ENCODE results near the gene USH2A. TPM values are rescaled to one million over a fixed set of nuclear protein-coding genes. Genes with fewer than 3 reads are reported as not detected.
A peak's percentile ranks its signal among the peaks of the same experiment; 100 is the strongest.

Gene USH2A
- total and polyA plus RNA-seq, 9 donors: 0.06 to 0.40 (median 0.09) TPM

- Histone ChIP-seq H3K27ac (ENCODE audit: low read length) (no peak overlapping the region), H3K4me3 (ENCODE audit: low read length) (no peak overlapping the region), H3K9me3 (replicated peaks; ENCODE audit: control insufficient read depth, low read depth, low read length) (no peaks in the 10 kb centered on the region), H3K27me3 (ENCODE audit: control insufficient read depth, insufficient read depth, low read length) (no peaks in the 10 kb centered on the region), H3K4me1 (ENCODE audit: control insufficient read depth, insufficient read depth, low read length) (no peaks in the 10 kb centered on the region), H3K36me3 (ENCODE audit: control insufficient read depth, insufficient read depth, low read length) (no peaks in the 10 kb centered on the region)
- no peak for DNase-seq
- no CpG with 5 or more reads among the region's 3 CpGs for WGBS (ENCODE audit: insufficient coverage)
These were observed 174.6 kb downstream of the USH2A start for GRCh38 chr1:216248628-216249027.

- Histone ChIP-seq H3K27me3 (ENCODE audit: control insufficient read depth, insufficient read depth, low read length) (no peaks in the 10 kb centered on the region), H3K9me3 (replicated peaks; ENCODE audit: control insufficient read depth, low read depth, low read length) (no peaks in the 10 kb centered on the region), H3K4me3 (ENCODE audit: low read length) (no peak overlapping the region), H3K27ac (ENCODE audit: low read length) (no peak overlapping the region), H3K36me3 (ENCODE audit: control insufficient read depth, insufficient read depth, low read length) (no peaks in the 10 kb centered on the region), H3K4me1 (ENCODE audit: control insufficient read depth, insufficient read depth, low read length) (no peaks in the 10 kb centered on the region)
- no CpG with 5 or more reads among the region's 1 CpG for WGBS (ENCODE audit: insufficient coverage)
- no peak for DNase-seq
These were observed 175.3 kb downstream of the USH2A start for GRCh38 chr1:216247937-216248336.

GRCh38 chr1:216246577-216247203 is 176.6 kb downstream of the USH2A start:
- Histone ChIP-seq H3K4me3 (ENCODE audit: low read length) (no peak overlapping the region), H3K27ac (ENCODE audit: low read length) (no peak overlapping the region), H3K4me1 (ENCODE audit: control insufficient read depth, insufficient read depth, low read length) (no peaks in the 10 kb centered on the region), H3K9me3 (replicated peaks; ENCODE audit: control insufficient read depth, low read depth, low read length) (no peaks in the 10 kb centered on the region), H3K36me3 (ENCODE audit: control insufficient read depth, insufficient read depth, low read length) (no peaks in the 10 kb centered on the region), H3K27me3 (ENCODE audit: control insufficient read depth, insufficient read depth, low read length) (no peaks in the 10 kb centered on the region)
- 88% methylated on average over 2 of the region's 4 CpGs for WGBS (ENCODE audit: insufficient coverage)
- DNase-seq: no peak

GRCh38 chr1:216238844-216239243 is 184.4 kb downstream of the USH2A start:
- no peak for DNase-seq
- WGBS (ENCODE audit: insufficient coverage): no CpG with 5 or more reads among the region's 1 CpG
- H3K4me1 ChIP-seq (ENCODE audit: control insufficient read depth, insufficient read depth, low read length): no peaks in the 10 kb centered on the region

DNA sequence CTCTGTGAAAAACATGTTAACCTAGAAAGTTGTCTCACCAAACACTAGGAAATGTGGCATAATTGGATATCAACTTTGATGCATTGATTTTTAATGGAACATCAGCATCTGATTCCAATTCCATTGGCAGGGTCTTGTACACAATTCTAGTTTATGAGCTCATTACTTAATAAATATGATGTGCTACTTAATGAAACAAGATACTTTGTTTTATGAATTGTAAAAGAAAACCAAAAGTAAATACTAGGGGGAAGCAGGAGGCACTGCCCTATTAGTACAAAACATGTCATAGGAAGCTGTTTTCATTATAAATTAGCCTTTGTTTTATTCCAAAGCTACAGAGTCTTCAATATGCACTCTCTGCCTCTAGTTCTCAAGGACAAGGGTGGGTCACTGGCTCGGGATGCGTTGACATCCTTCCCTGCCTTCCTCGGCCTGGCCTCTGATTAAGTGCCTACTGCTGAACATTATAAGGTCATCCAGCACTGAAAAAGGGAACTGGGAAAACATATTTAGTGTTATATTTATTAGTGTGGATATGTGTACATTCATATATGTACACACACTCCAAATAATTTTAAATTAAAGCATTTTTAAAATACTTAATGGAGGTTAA is 185.2 kb downstream of the USH2A start:
- no peak for DNase-seq
- H3K4me1 ChIP-seq (ENCODE audit: control insufficient read depth, insufficient read depth, low read length): no peaks in the 10 kb centered on the region
- no peaks in the 10 kb centered on the region for H3K9me3 ChIP-seq (replicated peaks; ENCODE audit: control insufficient read depth, low read depth, low read length)
- no peaks in the 10 kb centered on the region for H3K36me3 ChIP-seq (ENCODE audit: control insufficient read depth, insufficient read depth, low read length)
- H3K27ac ChIP-seq (ENCODE audit: low read length): no peak overlapping the region
- H3K4me3 ChIP-seq (ENCODE audit: low read length): no peak overlapping the region
- no peaks in the 10 kb centered on the region for H3K27me3 ChIP-seq (ENCODE audit: control insufficient read depth, insufficient read depth, low read length)
- 40% methylated on average over 1 of the region's 3 CpGs for WGBS (ENCODE audit: insufficient coverage)

More at GRCh38 chr1:216238844-216239243, 184.4 kb downstream of the USH2A start:
- H3K27ac ChIP-seq (ENCODE audit: low read length): no peak overlapping the region
- H3K9me3 ChIP-seq (replicated peaks; ENCODE audit: control insufficient read depth, low read depth, low read length): no peaks in the 10 kb centered on the region
- H3K27me3 ChIP-seq (ENCODE audit: control insufficient read depth, insufficient read depth, low read length): no peaks in the 10 kb centered on the region
- no peak overlapping the region for H3K4me3 ChIP-seq (ENCODE audit: low read length)
- H3K36me3 ChIP-seq (ENCODE audit: control insufficient read depth, insufficient read depth, low read length): no peaks in the 10 kb centered on the region

- Histone ChIP-seq H3K9me3 (replicated peaks; ENCODE audit: control insufficient read depth, low read depth, low read length) (no peaks in the 10 kb centered on the region), H3K36me3 (ENCODE audit: control insufficient read depth, insufficient read depth, low read length) (no peaks in the 10 kb centered on the region), H3K27me3 (ENCODE audit: control insufficient read depth, insufficient read depth, low read length) (no peaks in the 10 kb centered on the region), H3K27ac (ENCODE audit: low read length) (no peak overlapping the region), H3K4me1 (ENCODE audit: control insufficient read depth, insufficient read depth, low read length) (peaks cover 2% of the 10 kb centered on the region), H3K4me3 (ENCODE audit: low read length) (no peak overlapping the region)
- DNase-seq: no peak
- no CpG with 5 or more reads among the region's 1 CpG for WGBS (ENCODE audit: insufficient coverage)
These were observed 199.0 kb downstream of the USH2A start for GRCh38 chr1:216224233-216224632.

GRCh38 chr1:216223486-216223885 is 199.8 kb downstream of the USH2A start:
- peak; percentile 11 for DNase-seq
- 34% methylated on average over 2 of the region's 4 CpGs for WGBS (ENCODE audit: insufficient coverage)
- Histone ChIP-seq H3K27ac (ENCODE audit: low read length) (no peak overlapping the region), H3K4me1 (ENCODE audit: control insufficient read depth, insufficient read depth, low read length) (peaks cover 2% of the 10 kb centered on the region), H3K27me3 (ENCODE audit: control insufficient read depth, insufficient read depth, low read length) (no peaks in the 10 kb centered on the region), H3K9me3 (replicated peaks; ENCODE audit: control insufficient read depth, low read depth, low read length) (no peaks in the 10 kb centered on the region), H3K4me3 (ENCODE audit: low read length) (no peak overlapping the region), H3K36me3 (ENCODE audit: control insufficient read depth, insufficient read depth, low read length) (no peaks in the 10 kb centered on the region)

- WGBS (ENCODE audit: insufficient coverage): 100% methylated on average over 1 of the region's 2 CpGs
- Histone ChIP-seq H3K4me1 (ENCODE audit: control insufficient read depth, insufficient read depth, low read length) (peaks cover 2% of the 10 kb centered on the region), H3K27ac (ENCODE audit: low read length) (no peak overlapping the region), H3K9me3 (replicated peaks; ENCODE audit: control insufficient read depth, low read depth, low read length) (no peaks in the 10 kb centered on the region), H3K36me3 (ENCODE audit: control insufficient read depth, insufficient read depth, low read length) (no peaks in the 10 kb centered on the region), H3K4me3 (ENCODE audit: low read length) (no peak overlapping the region), H3K27me3 (ENCODE audit: control insufficient read depth, insufficient read depth, low read length) (no peaks in the 10 kb centered on the region)
- no peak for DNase-seq
These were observed 201.0 kb downstream of the USH2A start for GRCh38 chr1:216222288-216222687.

DNA sequence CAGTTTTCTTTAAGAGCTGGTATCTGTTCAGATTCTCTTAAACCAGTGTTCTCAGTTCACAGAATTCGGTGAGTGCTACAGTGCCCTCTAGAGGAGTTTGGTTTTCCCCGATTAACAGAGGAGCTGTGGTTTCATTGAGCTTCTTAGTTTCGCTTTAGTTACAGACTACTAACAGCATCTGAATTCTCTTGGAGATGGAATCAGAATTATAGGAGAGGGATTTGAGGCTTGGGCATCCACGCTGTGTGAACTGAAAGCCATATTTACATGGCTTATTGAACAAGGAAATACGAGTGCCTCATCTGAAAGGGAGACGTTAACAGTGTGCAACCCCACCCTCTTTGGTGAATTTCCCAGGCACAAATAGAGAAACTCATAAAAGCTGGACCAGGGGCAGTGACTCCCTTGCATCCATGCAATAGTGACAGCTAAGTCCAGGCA is 202.0 kb downstream of the USH2A start:
- Histone ChIP-seq H3K27me3 (ENCODE audit: control insufficient read depth, insufficient read depth, low read length) (no peaks in the 10 kb centered on the region), H3K9me3 (replicated peaks; ENCODE audit: control insufficient read depth, low read depth, low read length) (no peaks in the 10 kb centered on the region), H3K4me3 (ENCODE audit: low read length) (peak overlapping the region; percentile 42), H3K27ac (ENCODE audit: low read length) (peak overlapping the region; percentile 63), H3K36me3 (ENCODE audit: control insufficient read depth, insufficient read depth, low read length) (no peaks in the 10 kb centered on the region), H3K4me1 (ENCODE audit: control insufficient read depth, insufficient read depth, low read length) (peaks cover 2% of the 10 kb centered on the region)
- 0% methylated on average over 2 of the region's 6 CpGs for WGBS (ENCODE audit: insufficient coverage)
- peak; percentile 93 for DNase-seq

GRCh38 chr1:216216305-216216704 is 206.9 kb downstream of the USH2A start:
- DNase-seq: no peak
- Histone ChIP-seq H3K27me3 (ENCODE audit: control insufficient read depth, insufficient read depth, low read length) (no peaks in the 10 kb centered on the region), H3K4me1 (ENCODE audit: control insufficient read depth, insufficient read depth, low read length) (no peaks in the 10 kb centered on the region), H3K36me3 (ENCODE audit: control insufficient read depth, insufficient read depth, low read length) (no peaks in the 10 kb centered on the region), H3K9me3 (replicated peaks; ENCODE audit: control insufficient read depth, low read depth, low read length) (no peaks in the 10 kb centered on the region), H3K27ac (ENCODE audit: low read length) (no peak overlapping the region), H3K4me3 (ENCODE audit: low read length) (no peak overlapping the region)
- 100% methylated on average over 1 of the region's 3 CpGs for WGBS (ENCODE audit: insufficient coverage)
